GM18909 (cell line): ENCODE measurements around the gene UNC5C.

Source experiments
- ATAC-seq: cut with Tn5 transposase; IDR thresholded peaks from one replicate; pipeline ENCODE4 v1.9.1; 2021; ENCODE audit warnings: mild to moderate bottlenecking; ENCODE audit not compliant: unreplicated experiment, poor library complexity

Gene UNC5C

DNA sequence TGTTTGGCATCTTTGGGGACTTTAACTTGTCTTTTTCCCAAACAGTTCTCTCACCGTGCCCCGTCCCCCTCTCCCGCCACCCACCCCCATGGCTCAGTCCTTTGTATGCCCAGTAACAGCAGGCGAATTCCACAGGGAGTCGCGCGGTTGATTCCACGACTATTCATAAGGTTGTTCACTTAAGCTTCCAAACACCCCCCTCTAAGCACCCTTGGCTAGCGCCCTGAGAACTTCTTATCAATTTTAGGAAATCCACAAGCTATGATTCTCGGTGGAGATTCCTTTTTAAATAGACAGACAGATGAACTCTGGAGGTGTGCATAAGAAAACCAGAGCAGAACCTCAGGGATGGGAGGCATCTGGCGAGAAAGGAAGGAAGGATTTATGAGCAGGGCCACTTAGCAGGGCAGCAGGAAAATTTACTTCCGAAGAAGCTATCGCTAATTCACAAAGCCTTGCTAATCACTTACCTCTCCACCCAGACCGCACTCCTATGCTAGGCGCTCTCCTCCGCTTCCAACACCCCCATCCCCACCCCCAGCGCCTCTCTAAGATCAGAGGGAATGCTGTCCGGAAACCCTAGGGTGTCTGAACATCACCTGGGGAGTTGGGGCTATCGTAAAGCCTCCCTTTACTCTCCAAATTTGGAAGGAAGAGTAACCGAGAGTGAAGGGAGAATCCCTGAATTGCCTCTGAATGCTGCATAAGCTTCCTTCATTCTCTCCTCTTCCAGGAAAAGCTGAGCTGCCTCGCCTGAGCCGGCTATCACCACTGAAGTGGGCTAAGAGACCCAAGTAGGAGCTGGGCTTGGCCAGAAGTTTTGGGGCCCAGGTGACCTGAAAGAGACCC, 1.7 kb downstream of the UNC5C start:
- ATAC-seq: no peak

DNA sequence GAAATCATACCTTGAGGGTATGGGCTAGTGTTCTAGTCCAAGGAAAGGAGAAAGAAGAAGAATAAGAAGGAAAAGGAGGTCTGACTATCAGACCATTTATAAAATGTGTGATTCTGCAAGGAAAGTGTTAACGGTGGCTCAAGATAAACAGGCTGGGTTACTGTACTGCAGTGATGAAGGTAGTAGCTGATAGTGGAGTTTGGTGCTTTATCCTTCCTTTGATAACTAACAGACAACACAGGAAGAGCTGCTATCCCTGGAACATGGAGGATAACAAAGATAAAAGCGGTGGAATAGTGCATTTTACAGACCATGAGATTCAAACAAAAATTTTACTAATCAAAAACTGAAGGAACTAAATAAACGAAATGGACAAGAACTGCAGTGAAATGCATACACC, 2.6 kb downstream of the UNC5C start:
- no peak for ATAC-seq

DNA sequence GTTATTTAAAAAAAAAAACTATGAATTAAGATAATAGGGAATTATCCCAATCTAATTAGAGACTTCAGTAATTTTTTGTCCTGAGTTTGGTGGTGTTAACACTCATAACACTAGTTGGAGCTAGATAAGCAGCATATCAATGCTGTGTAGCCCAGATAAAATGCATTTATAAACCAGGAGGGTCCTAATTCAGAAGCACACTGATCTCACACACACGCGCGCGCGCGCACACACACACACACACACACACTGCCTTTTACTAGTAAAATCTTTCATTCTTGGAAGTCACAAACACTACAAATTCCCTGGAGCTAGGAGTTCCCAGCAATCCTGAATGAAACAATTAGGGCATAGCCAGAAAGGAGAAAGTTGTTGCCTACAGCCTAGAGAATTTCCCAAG, 3.2 kb downstream of the UNC5C start:
- ATAC-seq: no peak

DNA sequence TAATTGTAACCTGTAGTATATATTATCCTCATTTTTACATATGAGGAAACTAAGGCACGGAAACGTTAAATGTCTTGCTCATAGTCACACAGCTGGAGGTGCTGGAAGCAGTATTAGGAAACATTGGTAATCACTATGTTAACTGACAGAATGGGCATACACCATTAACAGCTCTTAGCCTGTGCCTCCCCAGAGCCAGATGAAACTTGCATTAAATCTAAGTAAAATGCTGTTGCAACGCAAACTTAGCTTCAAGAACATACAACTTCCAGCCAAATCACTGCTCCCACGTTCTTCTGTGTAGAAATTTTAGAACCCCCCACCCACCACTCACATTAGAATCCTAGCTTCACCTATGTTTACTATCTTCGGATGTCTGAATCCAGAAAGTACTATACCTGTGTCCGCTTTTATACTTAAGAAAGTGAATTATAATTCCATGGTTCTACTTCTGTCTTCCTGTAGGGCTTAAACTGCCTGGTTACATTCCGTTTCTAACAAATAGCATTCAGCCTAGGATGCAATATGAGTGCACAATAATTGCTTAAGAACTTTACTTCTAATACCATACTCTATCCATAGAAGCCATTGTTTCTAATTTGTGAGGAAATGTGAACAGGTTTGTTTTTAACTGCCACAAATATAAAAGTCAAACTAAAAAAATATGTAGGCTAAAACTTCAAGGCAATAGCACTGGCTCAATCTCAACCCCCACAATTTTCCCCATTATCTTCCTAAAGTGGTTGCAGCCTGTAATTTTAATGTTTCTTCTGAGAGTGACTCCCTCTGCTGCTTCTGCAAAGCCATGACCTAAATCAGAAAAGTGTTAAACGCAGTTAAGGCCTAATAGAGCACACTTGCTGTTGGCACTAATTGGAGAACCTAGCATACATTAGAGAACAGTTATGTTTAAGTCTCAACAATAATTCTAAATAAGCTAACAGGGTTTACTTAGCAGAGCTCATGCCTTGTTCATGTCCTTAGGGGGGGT, 4.4 kb downstream of the UNC5C start:
- ATAC-seq: no peak

DNA sequence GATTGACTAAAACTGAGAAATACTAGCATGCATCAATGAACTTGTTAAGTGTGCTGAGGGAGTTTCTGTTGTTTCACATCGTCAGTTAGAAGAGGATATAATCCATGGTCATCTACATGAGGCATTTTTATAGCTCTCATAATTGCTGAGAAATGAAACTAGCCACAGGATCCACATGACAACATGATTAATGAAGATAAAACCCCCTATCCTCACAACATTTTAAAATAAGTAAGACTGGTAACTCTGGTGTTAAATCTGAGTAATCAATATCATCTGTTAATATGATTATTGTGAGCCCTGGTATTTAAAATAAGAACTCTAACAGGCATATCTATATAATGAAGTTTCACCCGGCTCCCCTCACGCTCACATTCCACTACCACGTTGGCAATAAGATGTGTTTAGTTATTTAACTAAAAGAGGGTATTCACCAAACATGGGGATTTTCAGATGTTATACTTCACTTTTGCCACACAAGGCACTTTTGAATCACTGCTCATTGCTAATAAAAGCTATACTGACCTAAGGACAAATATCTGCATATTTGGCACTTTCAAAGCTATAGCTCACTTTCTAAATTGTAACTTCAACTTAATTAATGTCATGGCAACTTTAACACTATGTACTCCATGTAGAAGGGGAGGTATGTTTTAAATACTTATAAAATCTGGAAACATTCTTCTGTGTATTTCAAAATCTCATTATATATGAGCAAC, 6.7 kb downstream of the UNC5C start:
- ATAC-seq: peak; percentile 84

DNA sequence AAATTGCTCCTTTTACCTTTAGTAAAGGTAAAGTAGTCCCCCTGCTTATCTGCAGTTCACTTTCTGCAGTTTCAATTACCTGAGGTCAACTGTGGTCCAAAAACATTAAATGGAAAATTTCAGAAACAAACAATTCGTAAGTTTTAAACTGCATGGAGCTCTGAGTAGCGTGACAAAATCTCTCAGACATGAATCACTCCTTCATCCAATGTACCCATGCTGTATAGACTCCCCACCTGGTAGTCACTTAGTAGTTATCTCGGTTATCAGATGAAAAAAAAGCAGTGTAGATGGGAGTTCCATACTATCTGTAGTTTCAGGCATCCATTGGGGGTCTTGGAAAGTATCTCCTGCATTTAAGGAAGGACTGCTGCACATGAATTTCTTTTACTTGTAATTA, 7.7 kb downstream of the UNC5C start:
- ATAC-seq: no peak

DNA sequence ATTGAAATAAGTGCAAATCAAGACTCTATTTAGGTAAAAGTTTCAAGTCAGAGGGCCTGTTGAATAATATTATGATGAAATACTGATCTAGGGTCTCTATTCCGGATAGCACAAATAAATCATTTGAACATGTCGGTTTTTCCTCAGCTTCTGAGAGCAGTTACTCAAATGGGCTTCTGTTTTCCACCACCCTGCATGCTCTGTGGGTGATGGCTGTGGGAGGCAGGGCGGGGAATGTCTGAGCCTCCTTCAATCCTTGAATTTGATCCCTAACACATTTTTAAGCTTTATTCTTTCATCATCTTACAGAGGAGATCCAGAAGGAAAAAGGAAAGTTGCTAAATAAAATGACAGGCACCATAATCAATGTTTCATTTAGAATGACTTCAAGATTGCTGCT, 8.5 kb downstream of the UNC5C start:
- ATAC-seq: no peak

DNA sequence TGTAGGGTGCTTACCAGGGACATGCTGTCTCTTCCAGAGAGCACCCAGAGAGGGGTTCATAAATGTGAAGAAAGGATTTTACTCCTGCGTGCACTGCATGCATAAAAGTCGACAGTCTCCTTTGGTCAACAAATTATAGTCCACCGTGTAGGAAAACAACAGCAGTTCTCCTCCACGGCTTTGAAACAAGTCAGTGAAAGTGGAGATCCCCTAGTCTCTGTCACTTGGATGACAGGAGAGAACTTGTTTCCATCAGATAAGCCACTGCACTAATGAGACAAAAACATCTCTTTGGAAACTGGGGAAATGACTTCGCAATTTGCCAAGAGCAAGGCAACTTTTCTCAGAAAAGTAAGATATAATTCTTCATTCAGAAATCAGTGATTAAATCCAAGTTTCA, 9.7 kb downstream of the UNC5C start:
- ATAC-seq: no peak

DNA sequence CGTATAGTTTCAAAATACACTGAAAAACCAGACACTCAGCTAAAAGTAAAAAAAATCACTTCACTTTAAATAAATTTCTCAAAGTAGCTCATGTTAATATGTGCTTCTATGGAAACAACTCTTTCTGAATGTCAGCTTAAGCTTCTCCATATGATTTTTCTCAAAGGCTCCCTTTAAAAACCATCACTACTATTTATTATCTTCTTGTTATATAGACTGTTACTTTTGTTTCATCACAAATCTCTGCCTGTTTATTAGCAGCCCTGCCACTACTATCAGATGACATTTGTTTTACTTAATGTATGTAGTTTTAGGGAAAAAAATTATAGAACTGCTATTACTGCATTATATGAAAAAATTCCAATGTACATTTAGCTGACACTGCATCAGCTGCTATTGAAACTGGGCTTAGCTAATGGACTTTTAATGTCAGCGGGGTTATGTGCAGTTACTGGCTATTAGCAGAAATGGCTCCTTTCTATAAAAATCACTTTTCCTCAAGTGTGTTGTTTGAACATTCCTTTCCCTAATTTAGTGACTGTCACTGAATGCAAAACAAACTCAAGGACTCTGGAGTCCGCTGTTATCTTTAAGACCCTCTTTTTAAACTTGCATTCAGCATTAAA, 10.8 kb downstream of the UNC5C start:
- no peak for ATAC-seq

DNA sequence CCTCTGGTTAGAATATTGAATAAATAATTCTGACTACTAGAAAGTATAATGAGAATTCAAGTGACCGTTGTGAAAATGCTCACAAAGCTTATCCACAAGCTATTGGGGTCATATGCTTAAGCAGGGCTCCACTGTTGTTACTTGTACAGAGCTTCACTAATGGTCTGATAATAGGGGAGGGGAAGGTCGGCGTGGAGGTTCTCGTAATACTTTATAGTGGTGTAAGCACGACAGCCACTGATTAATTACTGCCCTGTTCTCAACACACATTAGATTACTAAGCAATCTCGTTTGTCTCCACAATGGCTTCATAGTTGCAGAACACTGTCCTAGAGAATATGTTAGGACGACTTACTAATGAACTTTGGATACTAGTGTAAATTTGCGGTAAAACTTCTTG, 11.6 kb downstream of the UNC5C start:
- ATAC-seq: no peak

DNA sequence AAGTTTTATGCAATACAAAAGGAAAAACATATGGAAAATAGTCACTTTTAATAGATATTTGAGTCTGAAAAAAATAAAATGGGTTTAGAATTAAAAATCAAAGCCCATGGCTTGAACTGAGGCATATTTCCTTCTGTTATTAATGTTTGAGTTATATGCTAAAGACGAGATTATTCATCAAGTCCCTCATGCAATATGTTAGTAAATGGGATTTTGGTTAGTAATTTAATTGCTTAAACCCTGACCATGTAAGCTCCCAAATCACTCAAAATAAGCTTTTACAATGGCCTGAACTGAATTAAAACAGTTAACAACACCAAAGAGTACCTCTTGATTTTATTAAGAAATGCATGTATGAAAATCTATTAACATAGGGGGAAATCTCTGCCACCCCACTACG, 12.1 kb downstream of the UNC5C start:
- ATAC-seq: no peak

DNA sequence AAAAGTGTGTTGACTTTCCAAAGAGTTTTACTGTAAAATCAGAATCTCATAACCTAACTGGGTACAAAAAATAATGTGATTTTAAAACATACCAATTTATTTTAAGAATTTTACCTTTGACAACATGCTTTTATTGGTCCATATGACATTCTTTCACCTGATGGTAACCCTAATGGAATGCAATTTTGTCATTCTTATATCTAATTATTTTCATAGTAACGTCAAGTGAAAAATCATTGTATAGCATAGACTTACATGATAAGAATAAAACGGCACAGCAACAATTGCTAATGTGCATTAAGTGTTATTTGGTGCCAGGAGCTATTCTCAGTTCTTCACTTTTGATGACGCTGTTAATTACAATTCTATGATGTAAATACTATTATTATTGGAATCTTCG, 13.6 kb downstream of the UNC5C start:
- no peak for ATAC-seq

DNA sequence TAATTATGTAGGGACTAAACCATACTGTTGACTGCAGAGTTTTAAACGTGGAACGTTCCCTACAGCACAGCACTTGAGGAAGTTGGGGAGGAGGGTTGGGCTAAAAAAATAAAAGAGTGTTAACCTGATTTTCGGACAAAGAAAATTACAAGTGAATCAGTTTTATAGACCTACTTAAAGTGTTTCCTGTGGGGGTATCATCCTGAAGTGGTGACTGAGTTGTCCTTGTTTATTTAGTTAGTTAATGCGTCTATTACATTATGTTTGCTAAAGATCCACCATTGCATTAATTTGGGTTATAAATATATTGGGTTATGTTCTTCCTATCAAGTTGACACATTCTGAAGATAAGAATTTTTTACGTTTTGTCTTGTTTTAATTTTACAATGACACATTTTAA, 14.7 kb downstream of the UNC5C start:
- no peak for ATAC-seq

DNA sequence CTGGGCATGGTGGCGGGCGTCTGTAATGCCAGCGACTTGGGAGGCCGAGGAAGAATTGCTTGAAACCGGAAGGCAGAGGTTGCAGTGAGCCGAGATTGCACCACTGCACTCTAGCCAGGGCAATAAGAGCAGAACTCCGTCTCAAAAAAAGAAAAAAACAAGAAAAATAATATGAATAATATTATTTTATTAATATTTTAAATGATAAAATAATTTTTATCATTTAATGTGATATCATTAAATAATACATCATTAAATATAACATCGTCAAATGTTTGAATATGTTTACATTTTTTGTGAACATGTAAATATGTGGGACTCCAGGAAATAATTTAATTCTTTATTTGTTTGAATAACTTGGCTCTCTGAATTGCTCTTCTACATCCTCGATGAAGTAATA, 15.5 kb downstream of the UNC5C start:
- no peak for ATAC-seq

DNA sequence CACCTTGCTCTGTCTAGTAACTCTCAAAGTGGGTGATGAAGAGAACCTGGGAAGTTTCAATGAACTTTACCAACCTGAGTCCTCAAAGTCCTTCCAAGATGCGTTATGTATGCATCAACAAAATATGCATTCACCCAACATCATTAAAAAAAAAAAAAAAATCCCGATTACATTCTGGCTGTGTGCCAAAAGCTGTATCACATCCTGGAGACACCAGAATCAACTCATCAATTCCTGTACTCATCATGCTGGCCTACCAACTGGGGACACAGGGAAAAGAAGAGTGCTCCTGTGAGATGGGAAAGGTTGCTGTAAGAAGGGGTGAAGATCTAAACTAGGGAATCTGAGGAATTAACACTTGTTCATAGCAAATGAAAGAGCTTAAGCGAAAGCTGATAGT, 16.5 kb downstream of the UNC5C start:
- no peak for ATAC-seq

DNA sequence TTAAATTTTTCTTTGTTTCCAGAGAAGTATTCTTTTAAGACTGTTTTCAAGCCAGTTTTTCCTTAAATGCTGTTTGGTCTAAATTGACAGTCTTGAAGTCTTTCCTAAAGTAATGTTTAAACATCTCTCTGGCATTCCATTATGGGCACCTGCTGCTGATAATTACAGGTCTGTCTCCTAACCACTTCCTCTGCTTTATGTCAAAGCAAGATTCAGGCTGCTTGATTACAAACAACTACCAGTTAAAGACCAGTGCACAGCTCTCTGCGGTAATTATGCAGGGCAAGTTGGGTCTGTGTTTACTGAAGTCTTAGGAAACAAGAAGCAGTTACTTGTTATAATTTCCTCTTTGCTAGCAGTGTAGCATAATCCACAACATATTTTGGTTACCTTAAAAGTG, 17.6 kb downstream of the UNC5C start:
- ATAC-seq: no peak

DNA sequence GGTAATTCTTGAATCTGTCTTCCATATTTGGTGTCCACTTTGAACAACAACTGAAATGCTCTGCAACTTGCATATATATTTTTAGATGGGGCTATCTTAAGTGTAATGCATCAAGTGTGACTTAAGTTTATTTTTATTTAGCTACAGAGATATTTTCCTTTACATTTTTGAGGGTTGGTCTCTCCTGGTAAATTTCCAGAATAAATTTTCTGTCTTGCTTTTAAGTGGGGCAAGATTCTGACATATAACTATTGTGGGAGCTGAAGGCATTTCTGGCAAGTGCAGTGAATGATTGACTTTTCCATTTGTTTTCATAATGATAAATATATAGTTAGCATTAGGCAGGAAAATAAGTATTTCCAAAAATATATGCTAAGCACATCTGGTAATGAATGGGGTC, 18.8 kb downstream of the UNC5C start:
- no peak for ATAC-seq

DNA sequence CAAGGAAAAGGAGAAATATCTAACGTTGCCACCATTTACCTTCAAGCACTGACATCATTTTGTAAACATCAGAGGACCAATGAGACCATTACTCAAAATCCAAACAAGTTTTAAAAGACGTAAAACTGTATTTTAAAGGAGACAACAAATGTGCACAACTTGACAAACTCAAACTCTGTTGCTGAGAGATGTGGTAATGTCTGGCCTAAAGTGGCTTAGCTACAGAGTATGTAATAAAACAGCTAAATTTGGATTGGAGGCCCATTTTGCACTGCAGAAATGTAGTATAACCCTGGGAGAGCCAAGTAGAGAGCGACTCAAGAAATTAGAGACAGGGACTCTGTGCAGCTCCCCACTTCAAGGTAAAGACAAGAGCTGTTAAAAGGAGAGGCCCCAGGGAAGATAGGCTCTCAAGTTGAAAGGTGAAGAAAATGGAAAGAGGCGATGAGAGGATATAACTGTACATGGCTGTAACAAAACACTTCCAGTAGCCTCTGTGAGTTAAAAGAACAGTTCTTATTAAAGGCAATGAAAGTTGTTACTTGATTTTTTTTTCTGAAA, 20.3 kb downstream of the UNC5C start:
- ATAC-seq: no peak

DNA sequence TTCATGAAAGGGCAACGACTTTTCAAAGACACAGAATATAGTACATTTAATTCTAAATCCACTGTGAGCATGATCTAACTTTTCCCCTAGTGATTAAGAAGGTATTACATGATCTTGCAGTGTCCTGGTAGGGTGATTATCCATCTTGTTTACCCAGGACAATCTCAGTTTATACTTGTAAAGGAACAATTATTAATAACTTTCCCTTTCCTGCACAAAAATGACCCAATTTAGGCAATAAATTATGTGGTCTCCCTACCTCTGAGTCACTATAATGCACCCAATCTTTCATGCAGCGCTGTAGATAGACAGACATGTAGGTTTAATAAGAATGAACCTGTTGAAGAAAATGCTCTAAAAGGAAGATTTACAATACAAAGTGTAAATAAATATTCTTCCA, 22.7 kb downstream of the UNC5C start:
- no peak for ATAC-seq

DNA sequence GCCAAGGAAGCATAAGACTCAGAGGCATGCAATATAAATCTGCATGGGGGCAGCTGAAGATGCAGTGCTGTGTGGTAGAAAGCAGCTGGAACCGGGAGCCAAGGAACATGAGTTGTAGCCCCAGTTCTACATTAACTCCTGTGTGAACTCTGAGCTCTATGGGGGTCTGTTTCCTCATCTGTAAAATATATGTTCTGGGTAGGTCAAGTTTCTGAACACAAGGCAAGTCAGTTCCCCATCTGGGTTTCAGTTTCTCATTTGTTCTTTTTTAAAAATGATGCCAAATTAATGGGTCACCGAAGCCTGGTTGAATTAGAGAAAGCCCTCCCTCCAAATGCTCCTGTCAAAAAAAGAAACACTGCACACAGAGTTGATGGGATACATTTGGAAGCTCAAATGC, 24.0 kb downstream of the UNC5C start:
- ATAC-seq: no peak
